H9 (cell line): Measurements from ENCODE around the gene DESI2. TPM values are rescaled to one million over a fixed set of nuclear protein-coding genes. Genes with fewer than 3 reads are reported as not detected.

Experiments used
- DNase-seq: peaks from one replicate; pipeline ENCODE4 v3.0.0-alpha.2; 2017
- H2AFZ ChIP-seq: one replicate; pipeline ENCODE4 v1.6.1; 2013; ENCODE audit warnings: mild to moderate bottlenecking, low read length, control low read depth, moderate library complexity
- H2AK5ac ChIP-seq: 2 replicates; pipeline ENCODE4 v1.6.1; 2013; ENCODE audit warnings: low read length, control low read depth, mixed read lengths; ENCODE audit not compliant: insufficient read length
- H2BK120ac ChIP-seq: one replicate; pipeline ENCODE4 v1.6.1; 2013; ENCODE audit warnings: low read depth, mild to moderate bottlenecking, low read length, control low read depth, inconsistent platforms; ENCODE audit not compliant: poor library complexity, severe bottlenecking
- H2BK12ac ChIP-seq: 2 replicates; pipeline ENCODE4 v1.6.1; 2013; ENCODE audit warnings: low read length, control low read depth, mixed read lengths, low read depth; ENCODE audit not compliant: insufficient read length
- H2BK15ac ChIP-seq: 2 replicates; pipeline ENCODE4 v1.6.1; 2013; ENCODE audit warnings: low read depth, low read length, control low read depth
- H2BK20ac ChIP-seq: one replicate; pipeline ENCODE4 v1.6.1; 2013; ENCODE audit warnings: low read depth, mild to moderate bottlenecking, low read length, control low read depth, inconsistent platforms; ENCODE audit not compliant: poor library complexity, severe bottlenecking
- H2BK5ac ChIP-seq: 2 replicates; pipeline ENCODE4 v1.6.1; 2013; ENCODE audit warnings: low read length, control low read depth, mixed read lengths; ENCODE audit not compliant: insufficient read length
- H3K14ac ChIP-seq: 2 replicates; pipeline ENCODE4 v1.6.1; 2013; ENCODE audit warnings: low read length, control low read depth; ENCODE audit not compliant: insufficient read depth
- H3K18ac ChIP-seq: 2 replicates; pipeline ENCODE4 v1.6.1; 2013; ENCODE audit warnings: low read depth, mild to moderate bottlenecking, mixed read lengths, low read length, control low read depth; ENCODE audit not compliant: insufficient read length
- H3K23ac ChIP-seq: 2 replicates; pipeline ENCODE4 v1.6.1; 2013; ENCODE audit warnings: low read length, control low read depth, mixed read lengths, low read depth; ENCODE audit not compliant: insufficient read length
- H3K23me2 ChIP-seq: 2 replicates; pipeline ENCODE4 v1.6.1; 2013; ENCODE audit warnings: low read depth, mild to moderate bottlenecking, mixed read lengths, low read length, control low read depth; ENCODE audit not compliant: insufficient read length, poor library complexity, severe bottlenecking
- H3K27ac ChIP-seq: 2 replicates; pipeline ENCODE4 v1.5.1; 2013; ENCODE audit warnings: low read length, control low read depth, mixed read lengths, low read depth; ENCODE audit not compliant: insufficient read length
- H3K27me3 ChIP-seq: 2 replicates; pipeline ENCODE4 v1.6.1; 2013; ENCODE audit warnings: low read length, control low read depth, inconsistent platforms; ENCODE audit not compliant: insufficient read depth
- H3K4ac ChIP-seq: 2 replicates; pipeline ENCODE4 v1.6.1; 2013; ENCODE audit warnings: low read depth, mild to moderate bottlenecking, control low read depth, inconsistent platforms, low read length, moderate library complexity
- H3K4me1 ChIP-seq: 2 replicates; pipeline ENCODE4 v1.6.1; 2013; ENCODE audit warnings: low read length, control low read depth, inconsistent platforms; ENCODE audit not compliant: insufficient read depth
- H3K4me2 ChIP-seq: 2 replicates; pipeline ENCODE4 v1.6.1; 2013; ENCODE audit warnings: low read length, control low read depth, mixed read lengths; ENCODE audit not compliant: insufficient read length, insufficient read depth
- H3K56ac ChIP-seq: 2 replicates; pipeline ENCODE4 v1.6.1; 2013; ENCODE audit warnings: low read depth, mild to moderate bottlenecking, mixed read lengths, low read length, control low read depth; ENCODE audit not compliant: insufficient read length
- H3K79me1 ChIP-seq: 2 replicates; pipeline ENCODE4 v1.6.1; 2013; ENCODE audit warnings: low read depth, mild to moderate bottlenecking, moderate library complexity, low read length, control low read depth, inconsistent platforms; ENCODE audit not compliant: insufficient read depth, poor library complexity, severe bottlenecking
- H3K79me2 ChIP-seq: 2 replicates; pipeline ENCODE4 v1.6.1; 2013; ENCODE audit warnings: low read length, control low read depth, inconsistent platforms; ENCODE audit not compliant: insufficient read depth
- H3K9ac ChIP-seq: 2 replicates; pipeline ENCODE4 v1.6.1; 2013; ENCODE audit warnings: low read length, control low read depth, mixed read lengths; ENCODE audit not compliant: insufficient read length; ENCODE audit errors: extremely low read depth
- H3K9me3 ChIP-seq: one replicate; pipeline ENCODE4 v1.6.1; 2013; ENCODE audit warnings: low read depth, low read length, inconsistent platforms; ENCODE audit not compliant: control insufficient read depth
- H3T11ph ChIP-seq: one replicate; pipeline ENCODE4 v1.6.1; 2013; ENCODE audit warnings: mild to moderate bottlenecking, low read length, control low read depth, inconsistent platforms
- H4K20me1 ChIP-seq: one replicate; pipeline ENCODE4 v1.6.1; 2013; ENCODE audit not compliant: control insufficient read depth, insufficient read length, insufficient read depth
- H4K5ac ChIP-seq: 2 replicates; pipeline ENCODE4 v1.6.1; 2013; ENCODE audit warnings: low read depth, mild to moderate bottlenecking, mixed read lengths, low read length, control low read depth; ENCODE audit not compliant: insufficient read length
- H4K8ac ChIP-seq: replicated peaks from 2 replicates; pipeline ENCODE4 v1.6.1; 2013; ENCODE audit warnings: low read length, control low read depth, mixed read lengths, low read depth; ENCODE audit not compliant: insufficient read length
- H4K91ac ChIP-seq: 2 replicates; pipeline ENCODE4 v1.6.1; 2013; ENCODE audit warnings: low read depth, mild to moderate bottlenecking, moderate library complexity, mixed read lengths, low read length, control low read depth; ENCODE audit not compliant: insufficient read length
- H3K27ac Mint-ChIP-seq, 3 experiments: 2 replicates in 2 of 3; 3 replicates in 1 of 3; pipeline ENCODE4 v1.8.0; 2020 to 2021; ENCODE audit warnings: mixed read lengths in 3 of 3, mild to moderate bottlenecking in 1 of 3, moderate library complexity in 1 of 3
- H3K27me3 Mint-ChIP-seq: 2 replicates; pipeline ENCODE4 v1.8.0; 2021; ENCODE audit warnings: low read depth, mild to moderate bottlenecking, moderate library complexity, mixed read lengths
- H3K36me3 Mint-ChIP-seq, 3 experiments: 2 replicates in 2 of 3; 3 replicates in 1 of 3; pipeline ENCODE4 v1.8.0; 2020 to 2021; ENCODE audit warnings: low read depth in 3 of 3, mixed read lengths in 3 of 3; ENCODE audit not compliant: insufficient read depth in 1 of 3
- H3K4me1 Mint-ChIP-seq, 2 experiments: 2 replicates each; pipeline ENCODE4 v1.8.0; 2020; ENCODE audit warnings: mixed read lengths in 2 of 2
- H3K4me3 Mint-ChIP-seq, 2 experiments: 2 replicates in 1 of 2; 3 replicates in 1 of 2; pipeline ENCODE4 v1.8.0; 2020 to 2021; ENCODE audit warnings: mild to moderate bottlenecking in 2 of 2, mixed read lengths in 2 of 2, moderate library complexity in 1 of 2
- H3K9me3 Mint-ChIP-seq, 2 experiments: 2 replicates in 1 of 2; 3 replicates in 1 of 2; pipeline ENCODE4 v1.8.0; 2020; ENCODE audit warnings: mild to moderate bottlenecking in 2 of 2, mixed read lengths in 2 of 2, moderate library complexity in 1 of 2
- CTCF ChIP-seq: fragments of 200-600 bp; sonication (generic); conservative IDR thresholded peaks from 3 replicates; pipeline ENCODE4 v1.8.0; 2021; ENCODE audit warnings: antibody characterized with exemption, mild to moderate bottlenecking
- WGBS: extraction: QIAGEN DNeasy Blood & Tissue Kit; methylation state at CpG from one replicate; pipeline ENCODE4 v1.1.7; 2013; ENCODE audit warnings: missing lambda C conversion rate, low lambda C conversion rate, mixed read lengths; ENCODE audit not compliant: insufficient read length; ENCODE audit errors: extremely low coverage; 5-methylcytosine and 5-hydroxymethylcytosine counted together
- total RNA-seq: library from RNA; stranded (reverse); gene quantifications from 2 replicates; pipeline ENCODE4 v1.2.1, GENCODE V29; 2021

The DESI2 gene
- total RNA-seq, 1 experiment from 2014 or later: 89.9 TPM

- H3K56ac ChIP-seq: no peak overlapping the region
- no peak overlapping the region for H2BK15ac ChIP-seq
- peaks cover 4% of the 10 kb centered on the region; the same call in 1 of the 2 replicates for H3K4me1 ChIP-seq
- no peaks in the 10 kb centered on the region for H3K9me3 ChIP-seq
- no peak overlapping the region for H3K4ac ChIP-seq
- peaks cover 3 to 10% (median 5%) of the 10 kb centered on the region in 3 experiments; a peak in 3 of 7 replicates for H3K36me3 Mint-ChIP-seq
- no peak overlapping the region for H4K8ac ChIP-seq
- peaks cover 40% of the 10 kb centered on the region in 2 experiments for H3K4me1 Mint-ChIP-seq
- H3K79me2 ChIP-seq: no peaks in the 10 kb centered on the region
- peak overlapping the region; percentile 46 for H3K4me2 ChIP-seq
- H3K27me3 ChIP-seq: no peaks in the 10 kb centered on the region
- no peak overlapping the region for H2BK20ac ChIP-seq
- no peak overlapping the region for H3K27ac ChIP-seq
- no CpG with 5 or more reads among the region's 28 CpGs for WGBS
- no peak overlapping the region for H2AFZ ChIP-seq
- no peak overlapping the region for H4K5ac ChIP-seq
- TF ChIP-seq CTCF: no peak
- DNase-seq: peak; percentile 56
- H3K9me3 Mint-ChIP-seq: peaks cover 2 to 8% of the 10 kb centered on the region in 2 experiments; a peak in 3 of 5 replicates
- peak overlapping the region; percentile 3 for H3K18ac ChIP-seq
- H3K27me3 Mint-ChIP-seq: peaks cover 32% of the 10 kb centered on the region
- peak overlapping the region; percentile 92 for H3K14ac ChIP-seq
- no peak overlapping the region for H4K91ac ChIP-seq
- H3K9ac ChIP-seq: no peak overlapping the region
- no peak overlapping the region for H3K23ac ChIP-seq
- peak overlapping the region in 1 of 3 experiments; percentile 64; a peak in 1 of 7 replicates for H3K27ac Mint-ChIP-seq
- peaks cover 4% of the 10 kb centered on the region for H3K23me2 ChIP-seq
- no peak overlapping the region for H2BK12ac ChIP-seq
- H3K4me3 Mint-ChIP-seq: peak overlapping the region; percentile 65 to 73
- no peak overlapping the region for H2BK120ac ChIP-seq
- no peaks in the 10 kb centered on the region for H3K79me1 ChIP-seq
- no peak overlapping the region for H2BK5ac ChIP-seq
- no peak overlapping the region for H3T11ph ChIP-seq
- H2AK5ac ChIP-seq: no peak overlapping the region
- H4K20me1 ChIP-seq: no peaks in the 10 kb centered on the region
Observed at GRCh38 chr1:244730934-244731434, 78.1 kb downstream of the DESI2 start.
